ENCODE measurements around the gene PYHIN1.

DNA sequence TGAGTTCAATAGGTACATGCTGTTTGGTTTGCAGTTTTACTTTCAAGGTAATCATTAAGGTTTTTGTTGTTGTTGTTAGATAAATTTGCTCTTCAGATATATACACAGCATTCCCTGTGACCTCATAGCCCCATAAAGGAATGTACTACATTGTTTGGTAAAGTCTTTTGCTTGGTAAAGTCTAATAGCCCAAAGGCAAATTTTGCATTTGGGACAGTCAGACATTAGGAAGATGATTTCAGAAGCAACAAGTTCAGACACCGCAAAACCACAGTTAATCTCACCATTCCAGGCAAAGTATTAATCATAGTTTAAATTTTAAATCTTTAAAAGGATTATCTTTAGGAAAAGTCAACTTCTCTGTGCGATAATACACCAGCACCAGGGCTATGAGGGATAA, 32.6 kb upstream of the PYHIN1 start:
- TF ChIP-seq JUNB (IDR thresholded peaks at IDR 0.05), result no peak
- TF ChIP-seq, protein P1, sequence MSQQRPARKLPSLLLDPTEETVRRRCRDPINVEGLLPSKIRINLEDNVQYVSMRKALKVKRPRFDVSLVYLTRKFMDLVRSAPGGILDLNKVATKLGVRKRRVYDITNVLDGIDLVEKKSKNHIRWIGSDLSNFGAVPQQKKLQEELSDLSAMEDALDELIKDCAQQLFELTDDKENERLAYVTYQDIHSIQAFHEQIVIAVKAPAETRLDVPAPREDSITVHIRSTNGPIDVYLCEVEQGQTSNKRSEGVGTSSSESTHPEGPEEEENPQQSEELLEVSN (IDR thresholded peaks at IDR 0.05; ENCODE audit: borderline replicate concordance, low read depth), result no peak
- no peak for TF ChIP-seq POLR2A (IDR thresholded peaks at IDR 0.05; ENCODE audit: low read length)
- TF ChIP-seq, protein P2, sequence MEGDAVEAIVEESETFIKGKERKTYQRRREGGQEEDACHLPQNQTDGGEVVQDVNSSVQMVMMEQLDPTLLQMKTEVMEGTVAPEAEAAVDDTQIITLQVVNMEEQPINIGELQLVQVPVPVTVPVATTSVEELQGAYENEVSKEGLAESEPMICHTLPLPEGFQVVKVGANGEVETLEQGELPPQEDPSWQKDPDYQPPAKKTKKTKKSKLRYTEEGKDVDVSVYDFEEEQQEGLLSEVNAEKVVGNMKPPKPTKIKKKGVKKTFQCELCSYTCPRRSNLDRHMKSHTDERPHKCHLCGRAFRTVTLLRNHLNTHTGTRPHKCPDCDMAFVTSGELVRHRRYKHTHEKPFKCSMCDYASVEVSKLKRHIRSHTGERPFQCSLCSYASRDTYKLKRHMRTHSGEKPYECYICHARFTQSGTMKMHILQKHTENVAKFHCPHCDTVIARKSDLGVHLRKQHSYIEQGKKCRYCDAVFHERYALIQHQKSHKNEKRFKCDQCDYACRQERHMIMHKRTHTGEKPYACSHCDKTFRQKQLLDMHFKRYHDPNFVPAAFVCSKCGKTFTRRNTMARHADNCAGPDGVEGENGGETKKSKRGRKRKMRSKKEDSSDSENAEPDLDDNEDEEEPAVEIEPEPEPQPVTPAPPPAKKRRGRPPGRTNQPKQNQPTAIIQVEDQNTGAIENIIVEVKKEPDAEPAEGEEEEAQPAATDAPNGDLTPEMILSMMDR (IDR thresholded peaks at IDR 0.05), result no peak
- no peak for TF ChIP-seq PHF8 (IDR thresholded peaks at IDR 0.05; ENCODE audit: borderline replicate concordance, low read depth)
- TF ChIP-seq HDAC2 (IDR thresholded peaks at IDR 0.05), result no peak
- no peak for TF ChIP-seq SMC3 (IDR thresholded peaks at IDR 0.05)
- TF ChIP-seq CHD2 (IDR thresholded peaks at IDR 0.05; ENCODE audit: low read length, partially characterized antibody), result no peak
- TF ChIP-seq RFX5 (IDR thresholded peaks at IDR 0.05), result no peak
- no peak for TF ChIP-seq CEBPB (IDR thresholded peaks at IDR 0.05)
- TF ChIP-seq RNF2 (IDR thresholded peaks at IDR 0.05; ENCODE audit: borderline replicate concordance, low read depth), result no peak
- TF ChIP-seq, protein P3, sequence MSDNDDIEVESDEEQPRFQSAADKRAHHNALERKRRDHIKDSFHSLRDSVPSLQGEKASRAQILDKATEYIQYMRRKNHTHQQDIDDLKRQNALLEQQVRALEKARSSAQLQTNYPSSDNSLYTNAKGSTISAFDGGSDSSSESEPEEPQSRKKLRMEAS (IDR thresholded peaks at IDR 0.05), result no peak
- TF ChIP-seq, protein P4, sequence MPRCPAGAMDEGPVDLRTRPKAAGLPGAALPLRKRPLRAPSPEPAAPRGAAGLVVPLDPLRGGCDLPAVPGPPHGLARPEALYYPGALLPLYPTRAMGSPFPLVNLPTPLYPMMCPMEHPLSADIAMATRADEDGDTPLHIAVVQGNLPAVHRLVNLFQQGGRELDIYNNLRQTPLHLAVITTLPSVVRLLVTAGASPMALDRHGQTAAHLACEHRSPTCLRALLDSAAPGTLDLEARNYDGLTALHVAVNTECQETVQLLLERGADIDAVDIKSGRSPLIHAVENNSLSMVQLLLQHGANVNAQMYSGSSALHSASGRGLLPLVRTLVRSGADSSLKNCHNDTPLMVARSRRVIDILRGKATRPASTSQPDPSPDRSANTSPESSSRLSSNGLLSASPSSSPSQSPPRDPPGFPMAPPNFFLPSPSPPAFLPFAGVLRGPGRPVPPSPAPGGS (IDR thresholded peaks at IDR 0.05), result no peak
- no peak for TF ChIP-seq NFE2L2 (conservative IDR thresholded peaks at IDR 0.05; ENCODE audit: low read length)

All from A549 (cell line).